ENCODE results near the gene ATP1A2.
A peak's percentile ranks its signal among the peaks of the same experiment; 100 is the strongest.

ATP1A2 gene

GRCh38 chr1:160159846-160160245 lies 44.3 kb downstream of the ATP1A2 start:
- Histone ChIP-seq H4K20me1 (ENCODE audit: insufficient read depth, low read length) (no peaks in the 10 kb centered on the region), H3K4me1 (ENCODE audit: low read length) (peaks cover 17% of the 10 kb centered on the region), H3K9ac (ENCODE audit: low read length) (no peak overlapping the region), H3K9me3 (ENCODE audit: insufficient read depth, low read length) (no peaks in the 10 kb centered on the region), H3K4me2 (ENCODE audit: low read length) (no peak overlapping the region), H2AFZ (ENCODE audit: low read depth, low read length) (no peak overlapping the region), H3K27me3 (ENCODE audit: low read depth, low read length) (peaks cover 2% of the 10 kb centered on the region; the same call in 1 of the 2 replicates), H3K4me3 (ENCODE audit: low read length) (no peak overlapping the region), H3K36me3 (replicated peaks; ENCODE audit: low read depth, low read length) (no peaks in the 10 kb centered on the region), H3K79me2 (ENCODE audit: low read length) (no peaks in the 10 kb centered on the region), H3K27ac (ENCODE audit: low read length) (no peak overlapping the region)
- TF ChIP-seq, protein P1, sequence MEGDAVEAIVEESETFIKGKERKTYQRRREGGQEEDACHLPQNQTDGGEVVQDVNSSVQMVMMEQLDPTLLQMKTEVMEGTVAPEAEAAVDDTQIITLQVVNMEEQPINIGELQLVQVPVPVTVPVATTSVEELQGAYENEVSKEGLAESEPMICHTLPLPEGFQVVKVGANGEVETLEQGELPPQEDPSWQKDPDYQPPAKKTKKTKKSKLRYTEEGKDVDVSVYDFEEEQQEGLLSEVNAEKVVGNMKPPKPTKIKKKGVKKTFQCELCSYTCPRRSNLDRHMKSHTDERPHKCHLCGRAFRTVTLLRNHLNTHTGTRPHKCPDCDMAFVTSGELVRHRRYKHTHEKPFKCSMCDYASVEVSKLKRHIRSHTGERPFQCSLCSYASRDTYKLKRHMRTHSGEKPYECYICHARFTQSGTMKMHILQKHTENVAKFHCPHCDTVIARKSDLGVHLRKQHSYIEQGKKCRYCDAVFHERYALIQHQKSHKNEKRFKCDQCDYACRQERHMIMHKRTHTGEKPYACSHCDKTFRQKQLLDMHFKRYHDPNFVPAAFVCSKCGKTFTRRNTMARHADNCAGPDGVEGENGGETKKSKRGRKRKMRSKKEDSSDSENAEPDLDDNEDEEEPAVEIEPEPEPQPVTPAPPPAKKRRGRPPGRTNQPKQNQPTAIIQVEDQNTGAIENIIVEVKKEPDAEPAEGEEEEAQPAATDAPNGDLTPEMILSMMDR (IDR thresholded peaks at IDR 0.05; ENCODE audit: low read depth, low read length) = no peak
- no peak for TF ChIP-seq EZH2phosphoT487 (IDR thresholded peaks at IDR 0.05; ENCODE audit: low read depth)

- peak overlapping the region; percentile 46 for H3K27ac ChIP-seq (ENCODE audit: low read length)
- no peaks in the 10 kb centered on the region for H4K20me1 ChIP-seq (ENCODE audit: insufficient read depth, low read length)
- TF ChIP-seq EZH2phosphoT487 (IDR thresholded peaks at IDR 0.05; ENCODE audit: low read depth) = no peak
- TF ChIP-seq, protein P1 (IDR thresholded peaks at IDR 0.05; ENCODE audit: low read depth, low read length) = peak; percentile 85
- peak overlapping the region; percentile 15; the same call in 1 of the 2 replicates for H3K9ac ChIP-seq (ENCODE audit: low read length)
- peaks cover 17% of the 10 kb centered on the region for H3K4me1 ChIP-seq (ENCODE audit: low read length)
- H3K36me3 ChIP-seq (replicated peaks; ENCODE audit: low read depth, low read length) = no peaks in the 10 kb centered on the region
- peaks cover 14% of the 10 kb centered on the region for H3K27me3 ChIP-seq (ENCODE audit: low read depth, low read length)
- peak overlapping the region; percentile 19; the same call in 1 of the 2 replicates for H3K4me3 ChIP-seq (ENCODE audit: low read length)
- no peaks in the 10 kb centered on the region for H3K9me3 ChIP-seq (ENCODE audit: insufficient read depth, low read length)
- H2AFZ ChIP-seq (ENCODE audit: low read depth, low read length) = no peak overlapping the region; the same call in 1 of the 2 replicates
- H3K79me2 ChIP-seq (ENCODE audit: low read length) = no peaks in the 10 kb centered on the region
- peak overlapping the region; percentile 63 for H3K4me2 ChIP-seq (ENCODE audit: low read length)
Measured at GRCh38 chr1:160161965-160162705, 46.6 kb downstream of the ATP1A2 start.

DNA sequence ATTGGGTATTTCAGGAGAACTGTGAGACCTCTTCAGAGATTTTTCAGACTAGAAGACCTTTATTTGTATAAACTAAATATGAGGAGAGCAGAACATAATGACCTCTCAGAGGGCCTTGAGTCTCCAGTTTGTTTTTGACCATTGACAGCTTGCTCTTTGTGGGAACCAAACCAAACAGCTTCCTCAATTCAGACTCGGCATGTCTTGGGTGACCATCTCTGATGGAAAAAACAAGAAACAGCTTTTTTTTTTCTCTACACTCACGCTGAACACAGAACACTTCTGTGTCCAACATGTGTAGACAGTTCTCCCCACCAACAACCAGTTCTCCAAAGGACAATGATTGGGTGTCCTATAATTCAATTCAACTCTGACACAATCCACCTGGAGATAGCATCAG lies 47.4 kb downstream of the ATP1A2 start:
- no peak overlapping the region for H3K27ac ChIP-seq (ENCODE audit: low read length)
- no peak overlapping the region for H3K4me2 ChIP-seq (ENCODE audit: low read length)
- no peak overlapping the region; the same call in 1 of the 2 replicates for H2AFZ ChIP-seq (ENCODE audit: low read depth, low read length)
- H3K4me1 ChIP-seq (ENCODE audit: low read length) = peaks cover 24% of the 10 kb centered on the region
- H3K9ac ChIP-seq (ENCODE audit: low read length) = no peak overlapping the region
- H3K79me2 ChIP-seq (ENCODE audit: low read length) = no peaks in the 10 kb centered on the region
- no peaks in the 10 kb centered on the region for H4K20me1 ChIP-seq (ENCODE audit: insufficient read depth, low read length)
- no peaks in the 10 kb centered on the region for H3K36me3 ChIP-seq (replicated peaks; ENCODE audit: low read depth, low read length)
- H3K4me3 ChIP-seq (ENCODE audit: low read length) = no peak overlapping the region
- peaks cover 19% of the 10 kb centered on the region for H3K27me3 ChIP-seq (ENCODE audit: low read depth, low read length)
- TF ChIP-seq, protein P1 (IDR thresholded peaks at IDR 0.05; ENCODE audit: low read depth, low read length) = no peak
- no peak for TF ChIP-seq EZH2phosphoT487 (IDR thresholded peaks at IDR 0.05; ENCODE audit: low read depth)
- no peaks in the 10 kb centered on the region for H3K9me3 ChIP-seq (ENCODE audit: insufficient read depth, low read length)

DNA sequence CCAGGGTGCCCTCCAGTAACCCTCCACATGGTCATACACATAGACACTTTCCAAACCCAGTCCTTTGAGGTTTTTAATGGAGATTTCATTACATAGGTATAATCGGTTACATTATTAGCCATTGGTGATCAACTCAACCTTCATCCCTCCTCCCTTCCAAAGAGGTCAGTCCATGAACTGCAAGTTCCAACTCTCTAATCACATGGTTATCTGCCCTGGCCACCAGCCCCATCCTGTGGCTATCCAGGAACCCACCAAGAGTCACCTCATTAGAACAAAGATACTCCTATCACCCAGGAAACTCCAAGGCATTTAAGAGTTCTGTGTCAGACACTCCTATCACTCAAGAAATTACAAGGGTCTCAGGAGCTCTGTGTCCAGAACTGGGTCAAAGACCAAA lies 48.1 kb downstream of the ATP1A2 start:
- Histone ChIP-seq H3K9ac (ENCODE audit: low read length) (no peak overlapping the region), H3K4me3 (ENCODE audit: low read length) (no peak overlapping the region), H3K27me3 (ENCODE audit: low read depth, low read length) (peaks cover 22% of the 10 kb centered on the region), H3K27ac (ENCODE audit: low read length) (no peak overlapping the region), H3K79me2 (ENCODE audit: low read length) (no peaks in the 10 kb centered on the region), H3K4me2 (ENCODE audit: low read length) (no peak overlapping the region), H3K9me3 (ENCODE audit: insufficient read depth, low read length) (no peaks in the 10 kb centered on the region), H3K36me3 (replicated peaks; ENCODE audit: low read depth, low read length) (no peaks in the 10 kb centered on the region), H3K4me1 (ENCODE audit: low read length) (peaks cover 25% of the 10 kb centered on the region), H4K20me1 (ENCODE audit: insufficient read depth, low read length) (no peaks in the 10 kb centered on the region), H2AFZ (ENCODE audit: low read depth, low read length) (no peak overlapping the region)
- no peak for TF ChIP-seq EZH2phosphoT487 (IDR thresholded peaks at IDR 0.05; ENCODE audit: low read depth)
- TF ChIP-seq, protein P1 (IDR thresholded peaks at IDR 0.05; ENCODE audit: low read depth, low read length) = no peak

All from OCI-LY3 (cell line).